Glutamatergic neuron (in vitro differentiated cells): ENCODE results near the gene KDM4E. TPM values are rescaled to one million over a fixed set of nuclear protein-coding genes. Genes with fewer than 3 reads are reported as not detected.

Experiments
- DNase-seq: peaks from one replicate; pipeline ENCODE4 v3.0.0; 2022
- H3K27ac Mint-ChIP-seq: one replicate; pipeline ENCODE4 v1.8.0; 2020; ENCODE audit warnings: mild to moderate bottlenecking, mixed read lengths, inconsistent platforms; ENCODE audit not compliant: unreplicated experiment
- H3K27me3 Mint-ChIP-seq: one replicate; pipeline ENCODE4 v1.8.0; 2020; ENCODE audit warnings: mild to moderate bottlenecking, moderate library complexity, mixed read lengths, inconsistent platforms; ENCODE audit not compliant: unreplicated experiment
- H3K36me3 Mint-ChIP-seq: one replicate; pipeline ENCODE4 v1.8.0; 2020; ENCODE audit warnings: mild to moderate bottlenecking, mixed read lengths, inconsistent platforms; ENCODE audit not compliant: unreplicated experiment
- H3K4me1 Mint-ChIP-seq: one replicate; pipeline ENCODE4 v1.8.0; 2020; ENCODE audit warnings: mild to moderate bottlenecking, low read depth, mixed read lengths, inconsistent platforms; ENCODE audit not compliant: unreplicated experiment
- H3K4me3 Mint-ChIP-seq: one replicate; pipeline ENCODE4 v1.8.0; 2020; ENCODE audit warnings: mild to moderate bottlenecking, mixed read lengths, inconsistent platforms; ENCODE audit not compliant: unreplicated experiment
- H3K9me3 Mint-ChIP-seq: one replicate; pipeline ENCODE4 v1.8.0; 2020; ENCODE audit warnings: mild to moderate bottlenecking, moderate library complexity, mixed read lengths, inconsistent platforms; ENCODE audit not compliant: unreplicated experiment
- total RNA-seq: library from RNA; stranded (reverse); fragmentation: NEBNext Ultra II Directional; extraction: Animal tissue kit (Norgen Biotek cat#: 25700); gene quantifications from one replicate; pipeline ENCODE4 v1.2.1, GENCODE V29; 2021; ENCODE audit not compliant: unreplicated experiment
- TF ChIP-seq, protein P1 (sequence below): fragments of 200-600 bp; sonication (generic); IDR thresholded peaks from one replicate; pipeline ENCODE4 v1.5.0; 2021; ENCODE audit not compliant: partially characterized antibody, unreplicated experiment

The KDM4E gene
- total RNA-seq, 1 donor from 2014 or later: 1.1 TPM

DNA sequence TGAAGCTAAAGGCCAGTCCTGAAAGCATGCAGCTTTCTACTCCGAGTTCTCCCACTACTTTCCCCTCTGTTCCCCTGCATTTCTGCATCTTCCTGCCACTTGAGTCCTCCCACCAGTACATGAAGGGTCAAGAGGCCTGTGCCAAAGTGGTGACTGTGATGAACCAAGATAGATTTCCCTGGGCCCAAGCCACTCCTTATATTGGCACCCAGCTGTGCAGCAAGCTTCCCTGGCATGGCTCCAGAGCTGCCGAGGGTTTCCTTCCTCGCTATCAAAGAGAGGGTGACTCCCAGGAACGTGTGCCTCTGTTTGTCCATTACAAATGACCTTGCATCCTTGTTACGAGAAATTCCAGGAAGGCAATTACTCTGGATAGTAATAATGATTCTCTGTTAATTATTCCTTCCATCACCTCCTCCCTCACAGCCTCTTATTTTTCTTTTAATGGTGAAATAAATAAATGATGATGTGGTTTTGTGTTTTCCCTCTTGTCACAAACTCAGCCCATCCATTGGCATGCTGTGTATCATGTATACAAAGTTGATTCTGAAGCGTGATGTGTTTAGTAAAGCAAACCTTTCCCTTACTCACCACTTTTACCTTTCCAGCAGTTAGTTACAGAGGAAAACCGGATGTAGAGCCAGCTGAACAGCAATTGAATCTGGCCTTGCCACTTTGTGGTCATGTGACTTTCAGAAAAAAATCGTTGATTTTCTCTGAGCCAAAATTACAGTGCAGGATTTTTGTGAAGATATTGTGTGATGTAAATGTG, 49.9 kb downstream of the KDM4E start:
- H3K9me3 Mint-ChIP-seq: no peaks in the 10 kb centered on the region
- no peak for DNase-seq
- H3K27ac Mint-ChIP-seq: no peak overlapping the region
- no peak overlapping the region for H3K4me3 Mint-ChIP-seq
- H3K36me3 Mint-ChIP-seq: no peaks in the 10 kb centered on the region
- H3K4me1 Mint-ChIP-seq: no peaks in the 10 kb centered on the region
- no peaks in the 10 kb centered on the region for H3K27me3 Mint-ChIP-seq
- TF ChIP-seq, protein P1, sequence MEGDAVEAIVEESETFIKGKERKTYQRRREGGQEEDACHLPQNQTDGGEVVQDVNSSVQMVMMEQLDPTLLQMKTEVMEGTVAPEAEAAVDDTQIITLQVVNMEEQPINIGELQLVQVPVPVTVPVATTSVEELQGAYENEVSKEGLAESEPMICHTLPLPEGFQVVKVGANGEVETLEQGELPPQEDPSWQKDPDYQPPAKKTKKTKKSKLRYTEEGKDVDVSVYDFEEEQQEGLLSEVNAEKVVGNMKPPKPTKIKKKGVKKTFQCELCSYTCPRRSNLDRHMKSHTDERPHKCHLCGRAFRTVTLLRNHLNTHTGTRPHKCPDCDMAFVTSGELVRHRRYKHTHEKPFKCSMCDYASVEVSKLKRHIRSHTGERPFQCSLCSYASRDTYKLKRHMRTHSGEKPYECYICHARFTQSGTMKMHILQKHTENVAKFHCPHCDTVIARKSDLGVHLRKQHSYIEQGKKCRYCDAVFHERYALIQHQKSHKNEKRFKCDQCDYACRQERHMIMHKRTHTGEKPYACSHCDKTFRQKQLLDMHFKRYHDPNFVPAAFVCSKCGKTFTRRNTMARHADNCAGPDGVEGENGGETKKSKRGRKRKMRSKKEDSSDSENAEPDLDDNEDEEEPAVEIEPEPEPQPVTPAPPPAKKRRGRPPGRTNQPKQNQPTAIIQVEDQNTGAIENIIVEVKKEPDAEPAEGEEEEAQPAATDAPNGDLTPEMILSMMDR: no peak

DNA sequence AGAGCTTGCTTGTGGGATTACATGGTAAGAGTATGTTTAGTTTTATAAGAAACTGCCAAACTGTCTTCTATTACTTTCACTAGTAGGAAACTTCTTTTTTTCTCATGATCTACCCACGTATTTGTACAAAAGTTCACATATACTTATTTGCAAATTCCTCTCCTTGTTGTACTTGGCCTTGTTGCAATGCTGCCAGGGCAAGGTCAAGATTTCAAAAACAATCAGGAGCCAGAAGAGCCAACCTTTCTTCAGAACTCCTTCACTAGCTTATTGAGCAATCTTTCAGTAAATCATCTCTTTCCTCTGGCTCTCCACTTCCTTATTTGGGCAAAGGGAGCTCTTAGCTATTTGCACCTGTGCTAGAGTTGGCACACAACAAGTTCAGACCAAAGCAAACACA, 51.4 kb downstream of the KDM4E start:
- Mint-ChIP-seq H3K9me3 (no peaks in the 10 kb centered on the region), H3K27ac (no peak overlapping the region), H3K27me3 (no peaks in the 10 kb centered on the region), H3K4me1 (no peaks in the 10 kb centered on the region), H3K4me3 (no peak overlapping the region), H3K36me3 (no peaks in the 10 kb centered on the region)
- TF ChIP-seq, protein P1: no peak
- no peak for DNase-seq

DNA sequence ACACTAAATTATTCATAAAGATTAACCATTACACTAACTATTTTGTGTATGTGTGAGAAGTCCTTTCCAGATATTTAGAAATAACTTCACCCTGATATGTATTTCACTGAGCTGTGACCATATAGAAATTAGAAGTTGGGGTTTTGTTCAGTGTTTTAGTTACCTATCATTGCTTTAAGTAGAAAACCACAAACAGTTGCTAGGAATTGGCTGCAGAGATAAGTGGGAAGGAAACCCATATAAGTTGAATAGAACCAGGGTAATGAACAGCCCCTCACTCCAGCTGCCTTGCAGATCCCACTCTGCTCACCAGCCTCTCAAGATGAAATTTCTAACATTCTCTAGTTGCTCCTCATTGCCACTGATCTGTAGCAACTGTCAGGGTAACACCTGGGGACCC, 51.9 kb downstream of the KDM4E start:
- TF ChIP-seq, protein P1: no peak
- Mint-ChIP-seq H3K4me3 (no peak overlapping the region), H3K36me3 (no peaks in the 10 kb centered on the region), H3K4me1 (no peaks in the 10 kb centered on the region), H3K27me3 (no peaks in the 10 kb centered on the region), H3K9me3 (no peaks in the 10 kb centered on the region), H3K27ac (no peak overlapping the region)
- DNase-seq: no peak

Other genes with a start within 250 kb of the KDM4E start
- 65.1 TPM for gene CWC15, start 51.7 kb upstream of the KDM4E start, total RNA-seq
- 1.3 TPM for gene KDM4D, start 51.5 kb upstream of the KDM4E start, total RNA-seq
- gene KDM4F, start 24.2 kb downstream of the KDM4E start, total RNA-seq: 0.39 TPM
- 45.2 TPM for gene SRSF8, start 41.7 kb downstream of the KDM4E start, total RNA-seq
- gene ENDOD1, start 64.6 kb downstream of the KDM4E start, total RNA-seq: 1.6 TPM
- gene SESN3, start 205.9 kb downstream of the KDM4E start, total RNA-seq: 213 TPM